Activated effector memory CD4-positive, alpha-beta T cell treated with anti-CD3 and anti-CD28 coated beads, Interleukin-2, amount 50 U/mL, for 16 hours (primary cell): ENCODE data around the gene STRN3.
"Not testable (repeated sequence)": the region's sequence is repeated elsewhere in the genome, so short reads cannot be mapped to it uniquely, and the experiment has no call there.

Experiments used
- DNase-seq: peaks from one replicate; pipeline ENCODE4 v3.0.0-alpha.2; 2020

STRN3 gene, protein sequence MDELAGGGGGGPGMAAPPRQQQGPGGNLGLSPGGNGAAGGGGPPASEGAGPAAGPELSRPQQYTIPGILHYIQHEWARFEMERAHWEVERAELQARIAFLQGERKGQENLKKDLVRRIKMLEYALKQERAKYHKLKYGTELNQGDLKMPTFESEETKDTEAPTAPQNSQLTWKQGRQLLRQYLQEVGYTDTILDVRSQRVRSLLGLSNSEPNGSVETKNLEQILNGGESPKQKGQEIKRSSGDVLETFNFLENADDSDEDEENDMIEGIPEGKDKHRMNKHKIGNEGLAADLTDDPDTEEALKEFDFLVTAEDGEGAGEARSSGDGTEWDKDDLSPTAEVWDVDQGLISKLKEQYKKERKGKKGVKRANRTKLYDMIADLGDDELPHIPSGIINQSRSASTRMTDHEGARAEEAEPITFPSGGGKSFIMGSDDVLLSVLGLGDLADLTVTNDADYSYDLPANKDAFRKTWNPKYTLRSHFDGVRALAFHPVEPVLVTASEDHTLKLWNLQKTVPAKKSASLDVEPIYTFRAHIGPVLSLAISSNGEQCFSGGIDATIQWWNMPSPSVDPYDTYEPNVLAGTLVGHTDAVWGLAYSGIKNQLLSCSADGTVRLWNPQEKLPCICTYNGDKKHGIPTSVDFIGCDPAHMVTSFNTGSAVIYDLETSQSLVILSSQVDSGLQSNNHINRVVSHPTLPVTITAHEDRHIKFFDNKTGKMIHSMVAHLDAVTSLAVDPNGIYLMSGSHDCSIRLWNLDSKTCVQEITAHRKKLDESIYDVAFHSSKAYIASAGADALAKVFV

DNA sequence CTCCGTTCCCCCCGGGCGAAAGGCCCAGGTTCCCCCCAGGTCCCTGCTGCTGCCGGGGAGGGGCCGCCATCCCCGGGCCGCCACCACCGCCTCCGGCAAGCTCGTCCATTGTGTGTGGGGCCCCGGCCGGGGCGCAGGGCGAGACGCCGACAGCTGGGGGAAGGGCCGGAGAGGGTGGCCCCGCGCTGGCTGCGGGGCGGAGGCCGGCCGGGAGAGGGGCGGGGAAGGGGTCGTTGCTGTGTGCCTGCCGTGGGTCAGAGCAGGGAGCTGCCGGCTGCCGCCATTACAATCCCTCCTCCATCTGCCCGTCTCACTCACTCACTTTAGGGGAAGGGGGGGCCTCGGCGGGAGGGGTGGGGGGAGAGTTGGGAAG lies at the start of gene STRN3:
STRN3 (minus strand) TSS at position 303 of the 373 bp plus-strand sequence; CDS start at position 109, 194 bp downstream.
- DNase-seq, result no peak

DNA sequence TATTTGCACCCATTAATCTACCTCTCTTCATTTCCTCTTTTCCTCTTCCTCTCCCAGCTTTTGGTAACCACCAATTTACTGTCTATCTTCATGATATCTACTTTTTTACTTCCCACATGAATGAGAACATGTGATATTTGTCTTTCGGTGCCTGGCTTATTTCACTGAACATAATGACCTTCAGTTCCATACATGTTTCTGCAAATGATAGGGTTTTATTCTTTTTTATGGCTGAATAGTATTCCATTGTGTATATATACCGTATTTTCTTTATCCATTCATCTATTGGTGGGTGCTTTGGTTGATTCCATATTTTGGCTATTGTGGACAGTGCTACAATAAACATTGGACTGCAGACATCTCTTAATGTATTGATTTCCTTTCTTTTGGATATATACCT lies 49.0 kb upstream of the STRN3 start:
- DNase-seq, result no peak

DNA sequence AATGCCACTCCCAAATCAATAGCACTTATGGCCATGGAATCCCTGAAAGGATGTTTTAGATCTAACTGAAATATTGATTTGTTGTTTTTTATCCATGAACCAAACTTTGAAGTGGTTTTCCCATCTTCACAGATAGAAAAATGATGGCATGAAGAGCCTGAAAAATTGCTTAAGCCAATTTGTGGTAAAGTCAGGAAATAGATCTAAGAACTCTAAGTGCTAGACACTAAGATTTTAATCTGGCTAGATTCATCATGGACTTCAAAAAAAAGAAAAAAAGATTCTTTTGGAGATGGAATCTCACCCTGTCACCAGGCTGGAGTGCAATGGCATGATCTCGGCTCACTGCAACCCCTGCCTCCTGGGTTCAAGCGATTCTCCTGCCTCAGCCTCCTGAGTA lies 45.0 kb upstream of the STRN3 start:
- DNase-seq, result no peak

DNA sequence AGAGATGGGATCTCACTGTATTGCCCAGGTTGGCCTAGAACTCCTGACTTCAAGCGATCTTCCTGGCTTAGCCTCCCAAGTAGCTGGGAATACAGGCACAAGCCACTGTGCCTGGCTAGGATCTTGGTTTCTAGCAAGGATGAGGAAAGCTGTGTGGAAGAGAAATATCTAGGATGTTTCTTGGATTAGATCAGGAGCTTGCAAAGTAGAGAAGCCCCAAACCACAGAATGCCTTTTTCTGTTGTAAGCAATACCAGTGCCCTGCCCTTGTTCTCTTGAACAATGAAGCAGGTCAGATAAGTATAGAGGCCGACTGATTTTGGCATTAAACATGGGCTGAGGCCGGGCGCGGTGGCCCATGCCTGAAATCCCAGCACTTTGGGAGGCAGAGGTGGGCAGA lies 44.3 kb upstream of the STRN3 start:
- DNase-seq, result no peak

DNA sequence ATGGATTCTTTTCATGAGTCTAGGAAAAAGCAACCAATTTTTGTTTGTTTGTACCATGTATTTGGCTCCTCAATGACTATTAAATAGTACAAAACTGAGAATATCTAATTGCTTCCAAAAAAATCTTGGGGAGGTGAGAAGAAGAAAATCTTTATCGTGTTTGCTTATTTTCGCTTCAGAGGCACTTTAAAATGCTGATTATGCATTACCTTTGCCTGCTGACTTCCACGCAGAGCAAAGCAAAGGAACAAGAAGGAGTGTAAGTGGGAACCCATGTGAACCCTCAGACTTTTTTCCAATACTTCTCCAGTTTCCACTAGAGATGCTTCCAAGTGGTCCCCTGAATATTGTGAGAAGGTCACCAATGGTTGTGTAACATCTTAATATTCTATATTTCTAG lies 43.2 kb upstream of the STRN3 start:
- DNase-seq, result no peak

DNA sequence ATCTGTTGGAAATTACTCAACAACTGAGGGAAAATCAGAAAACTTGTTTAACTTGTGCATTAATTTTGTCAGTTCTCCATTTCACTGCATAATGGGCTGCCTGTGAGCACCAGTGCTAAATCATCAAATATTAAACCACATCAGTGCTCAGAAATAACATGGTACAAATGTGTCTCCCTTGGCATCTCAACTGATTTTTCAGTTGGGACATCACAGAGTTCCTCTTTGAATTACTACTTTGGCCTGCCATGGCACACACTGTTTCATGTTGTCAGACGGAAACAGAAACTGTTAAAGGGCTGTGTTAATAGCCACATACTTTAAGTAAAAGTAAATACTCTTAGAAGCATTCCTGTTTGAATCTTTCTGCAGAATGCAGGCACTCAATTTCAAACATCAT lies 42.1 kb upstream of the STRN3 start:
- no peak for DNase-seq

DNA sequence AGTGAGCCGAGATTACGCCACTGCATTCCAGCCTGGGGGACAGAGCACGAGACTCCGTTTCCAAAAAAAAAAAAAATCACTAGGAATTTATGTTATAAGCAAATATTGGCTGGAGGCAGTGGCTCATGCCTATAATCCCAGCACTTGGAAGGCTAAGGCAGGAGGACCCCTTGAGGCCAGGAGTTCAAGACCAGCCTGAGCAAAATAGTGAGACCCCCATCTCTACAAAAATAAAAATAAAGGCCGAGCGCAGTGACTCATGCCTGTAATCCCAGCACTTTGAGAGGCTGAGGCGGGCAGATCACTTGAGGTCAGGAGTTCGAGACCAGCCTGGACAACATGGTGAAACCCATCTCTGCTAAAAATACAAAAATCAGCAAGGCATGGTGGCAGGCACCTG lies 36.7 kb upstream of the STRN3 start:
- DNase-seq, result not testable (repeated sequence)

DNA sequence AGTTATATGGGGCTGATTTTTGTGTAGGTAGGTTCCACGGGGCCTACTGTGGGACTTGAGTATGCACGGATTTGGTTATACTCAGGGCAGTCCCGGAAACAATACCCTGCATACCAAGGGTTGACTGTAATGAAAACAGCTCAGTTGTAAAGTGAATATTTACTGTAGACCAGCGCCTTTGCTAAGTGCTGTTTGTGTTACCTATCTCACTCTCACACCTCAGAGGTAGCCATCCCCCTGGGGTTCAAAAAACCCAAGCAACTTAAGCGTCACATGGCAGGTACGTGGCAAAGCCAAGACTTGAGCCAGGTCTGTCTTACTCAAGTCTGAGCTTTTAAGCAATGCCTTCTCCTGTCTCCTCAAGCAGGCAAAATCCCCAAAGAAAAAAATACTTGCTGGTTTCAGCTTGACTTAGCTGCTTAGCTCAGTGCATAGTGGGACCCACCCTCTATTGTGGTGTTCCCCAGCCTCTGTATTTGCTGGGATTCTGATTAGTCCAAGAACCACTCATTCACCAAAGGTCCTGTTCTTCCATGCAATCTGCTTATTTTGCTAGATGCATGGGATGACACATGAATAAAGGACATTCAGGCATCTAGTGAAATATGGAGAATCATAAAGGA lies 34.2 kb upstream of the STRN3 start:
- DNase-seq, result no peak

DNA sequence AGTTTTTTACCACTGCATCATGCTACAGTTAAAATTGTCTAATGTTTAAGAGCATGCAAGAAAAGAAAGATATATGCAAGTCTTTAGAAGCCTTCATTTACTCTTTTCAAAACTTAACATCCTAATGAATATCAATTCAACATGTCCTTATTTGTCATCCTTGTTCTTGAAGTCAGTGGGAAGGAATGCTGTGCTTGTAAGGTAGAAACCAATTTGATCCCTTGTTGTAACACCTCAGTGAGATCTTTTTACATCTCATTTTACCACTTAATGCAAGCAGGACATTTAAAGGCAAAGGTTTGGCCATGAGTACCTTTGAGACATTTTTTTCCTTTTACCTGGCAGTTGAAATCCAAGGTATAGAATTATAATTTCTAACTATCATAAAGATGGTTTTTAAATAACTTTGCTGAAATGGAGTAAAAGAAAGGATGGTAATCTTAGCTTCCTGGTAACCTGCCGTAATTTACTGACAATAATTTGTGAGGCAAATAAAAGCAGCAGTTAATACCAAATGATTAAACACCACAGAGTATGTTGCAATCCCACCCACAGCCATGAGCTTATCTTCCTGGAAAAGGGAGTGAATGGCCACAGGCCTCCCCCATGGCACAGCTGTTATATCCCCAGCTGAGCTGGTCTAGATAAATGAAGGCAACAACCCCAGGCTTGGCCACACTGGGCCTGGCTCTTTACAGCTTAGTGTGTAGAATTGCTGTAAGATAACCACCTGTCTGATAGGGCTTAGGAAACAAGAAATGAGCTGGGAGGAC lies 33.2 kb upstream of the STRN3 start:
- no peak for DNase-seq

DNA sequence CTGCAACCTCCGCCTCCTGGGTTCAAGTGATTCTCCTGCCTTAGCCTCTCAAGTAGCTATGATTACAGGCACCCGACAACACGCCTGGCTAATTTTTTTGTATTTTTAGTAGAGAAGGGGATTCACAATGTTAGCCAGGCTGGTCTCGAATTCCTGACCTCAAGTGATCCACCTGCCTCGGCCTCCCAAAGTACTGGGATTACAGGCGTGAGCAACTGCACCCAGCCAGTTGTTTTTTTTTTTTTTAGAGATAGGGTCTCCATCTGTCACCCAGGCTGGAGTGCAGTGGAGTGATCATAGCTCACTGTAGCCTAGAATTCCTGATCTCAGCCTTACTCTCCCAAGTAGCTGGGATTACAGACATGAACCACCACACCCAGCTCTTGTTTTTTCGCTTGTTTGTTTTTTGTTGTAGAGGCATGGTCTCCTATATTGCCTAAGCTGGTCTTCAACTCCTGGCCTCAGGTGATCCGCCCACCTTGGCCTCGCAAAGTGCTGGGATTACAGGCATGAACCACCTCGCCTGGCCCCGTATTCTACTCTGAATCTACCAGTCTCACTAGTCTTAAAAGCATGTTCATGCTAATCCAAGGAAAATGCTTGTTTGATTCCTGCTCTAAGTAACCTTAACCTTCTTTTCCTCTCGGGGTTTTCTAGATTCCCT lies 31.7 kb upstream of the STRN3 start:
- no peak for DNase-seq

DNA sequence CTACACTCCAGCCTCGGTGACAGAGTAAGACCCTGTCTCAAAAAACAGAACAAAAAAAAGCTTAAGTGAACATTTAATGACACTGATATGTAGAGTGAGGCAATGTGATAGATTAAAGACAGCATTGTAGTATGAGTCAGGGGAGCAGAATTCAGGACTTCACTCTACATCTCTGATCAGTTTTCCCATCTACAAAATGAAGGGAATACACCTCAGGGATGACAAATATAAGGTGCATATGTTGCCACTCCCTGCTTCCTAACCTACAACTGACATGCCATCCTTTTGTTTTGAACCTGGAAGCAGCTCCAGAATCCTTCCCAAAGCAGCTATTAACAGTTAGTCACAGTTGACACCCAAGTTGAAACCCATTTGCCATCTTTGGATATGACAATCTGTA lies 30.9 kb upstream of the STRN3 start:
- DNase-seq, result no peak

DNA sequence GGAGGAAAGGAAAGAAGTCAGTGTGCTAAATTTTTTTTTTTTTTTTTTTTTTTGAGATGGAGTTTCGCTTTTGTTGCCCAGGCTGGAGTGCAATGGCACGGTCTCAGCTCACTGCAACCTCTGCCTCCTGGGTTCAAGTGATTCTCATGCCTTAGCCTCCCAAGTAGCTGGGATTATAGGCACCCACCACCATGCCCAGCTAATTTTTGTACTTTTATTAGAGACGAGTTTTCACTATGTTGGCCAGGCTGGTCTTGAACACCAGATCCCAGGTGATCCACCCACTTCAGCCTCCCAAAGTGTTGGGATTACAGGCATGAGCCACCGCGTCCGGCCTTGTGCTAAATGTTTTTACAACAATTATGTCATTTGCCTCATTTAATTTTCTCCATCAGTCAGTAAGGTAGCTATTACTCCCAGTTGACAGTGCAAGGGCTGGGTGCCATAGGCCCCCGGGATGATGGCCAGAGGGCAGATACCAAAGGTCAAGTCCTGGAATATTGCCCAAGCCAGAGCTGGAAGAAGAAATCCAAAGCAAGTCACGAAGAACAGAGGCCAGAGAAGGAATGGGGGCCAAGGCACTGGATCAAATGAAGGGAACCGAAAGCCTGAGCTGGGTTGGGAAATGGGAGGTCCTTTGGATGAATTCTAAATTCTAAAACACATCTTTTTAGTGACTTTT lies 26.9 kb upstream of the STRN3 start:
- DNase-seq, result not testable (repeated sequence)

DNA sequence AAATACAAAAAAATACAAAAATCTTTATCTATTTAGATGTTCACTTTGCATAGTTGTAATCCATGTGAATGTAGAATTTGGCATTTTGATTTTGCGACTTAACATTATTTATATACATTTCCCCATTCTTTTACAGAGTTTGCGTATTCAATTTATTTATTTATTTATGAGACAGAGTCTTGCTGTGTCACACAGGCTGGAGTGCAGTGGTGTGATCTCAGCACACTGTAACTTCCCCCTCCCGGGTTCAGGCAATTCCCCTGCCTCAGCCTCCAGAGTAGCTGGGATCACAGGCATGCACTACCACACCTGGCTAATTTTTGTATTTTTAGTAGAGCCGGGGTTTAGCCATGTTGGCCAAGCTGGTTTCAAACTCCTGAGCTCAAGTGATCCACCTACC lies 25.3 kb upstream of the STRN3 start:
- DNase-seq, result no peak

DNA sequence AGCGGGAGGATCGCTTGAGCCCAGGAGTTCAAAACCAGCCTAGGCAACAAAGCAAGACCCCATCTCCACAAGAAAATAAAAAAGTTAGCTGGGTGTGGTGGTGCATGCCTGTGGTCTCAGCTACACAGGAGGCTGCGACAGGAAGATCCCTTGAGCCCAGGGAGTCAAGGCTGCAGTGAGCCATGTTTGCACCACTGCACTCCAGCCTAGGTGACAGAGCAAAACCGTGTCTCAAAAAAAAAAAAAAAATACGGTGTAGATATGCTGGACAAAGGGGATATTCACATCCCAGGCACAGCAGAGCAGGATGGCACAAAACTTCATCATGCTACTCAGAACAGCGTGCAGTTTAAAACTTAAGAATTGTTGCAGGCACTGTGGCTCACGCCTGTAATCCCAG lies 24.8 kb upstream of the STRN3 start:
- no peak for DNase-seq

DNA sequence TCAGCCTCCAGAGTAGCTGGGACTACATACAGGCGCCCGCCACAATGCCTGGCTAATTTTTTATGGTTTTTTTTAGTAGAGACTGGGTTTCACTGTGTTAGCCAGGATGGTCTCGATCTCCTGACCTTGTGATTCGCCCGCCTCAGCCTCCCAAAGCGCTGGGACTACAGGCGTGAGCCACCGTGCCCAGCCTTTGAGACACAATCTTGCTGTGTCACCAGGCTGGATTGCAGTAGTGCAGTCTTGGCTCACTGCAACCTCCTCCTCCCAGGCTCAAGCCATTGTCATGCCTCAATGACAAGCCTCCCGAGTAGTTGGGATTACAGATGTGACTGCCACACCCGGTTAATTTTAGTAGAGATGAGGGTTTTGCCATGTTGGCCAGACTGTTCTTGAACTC lies 21.3 kb upstream of the STRN3 start:
- no peak for DNase-seq

DNA sequence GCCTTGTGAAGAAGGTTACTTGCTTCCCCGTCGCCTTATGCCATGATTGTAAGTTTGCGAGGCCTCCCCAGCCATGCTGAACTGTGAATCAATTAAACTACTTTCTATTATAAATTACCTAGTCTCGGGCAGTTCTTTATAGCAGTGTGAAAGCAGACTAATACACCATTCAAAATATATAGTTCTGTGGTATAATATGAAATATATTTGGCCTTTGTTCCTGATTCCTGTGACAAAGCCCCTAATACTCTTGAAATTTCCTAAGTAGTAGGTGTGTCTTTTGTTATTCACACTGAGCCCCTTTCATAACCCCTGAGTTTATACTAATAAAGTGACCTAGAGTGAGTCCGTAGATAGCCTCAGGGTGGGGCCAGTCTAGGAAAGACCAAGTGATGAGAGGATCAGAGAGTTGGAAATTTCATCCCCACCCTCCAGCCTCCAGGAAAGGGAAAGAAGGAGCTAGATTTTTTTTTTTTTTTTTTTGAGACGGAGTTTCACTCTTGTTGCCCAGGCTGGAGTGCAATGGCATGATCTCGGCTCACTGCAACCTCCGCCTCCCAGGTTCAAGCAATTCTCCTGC lies 19.4 kb upstream of the STRN3 start:
- DNase-seq, result no peak

DNA sequence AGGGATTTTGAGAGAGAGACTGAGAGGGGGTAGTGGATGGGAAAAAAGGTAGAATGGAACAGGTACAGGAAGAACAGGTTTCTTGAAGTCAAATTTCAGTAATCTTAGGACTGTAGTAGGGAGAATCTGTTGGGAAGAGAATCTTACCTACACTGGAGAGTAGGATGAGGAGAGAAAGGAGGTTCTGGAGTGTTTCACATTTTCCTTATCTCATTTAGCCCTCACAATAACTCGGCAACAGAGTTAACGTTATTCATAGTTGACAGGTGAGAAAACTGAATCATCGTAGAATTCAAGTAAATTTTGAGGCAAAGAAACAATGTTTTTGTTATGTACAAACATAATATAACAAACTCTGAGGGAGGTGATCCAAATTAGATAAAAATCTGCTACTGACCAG lies 17.2 kb upstream of the STRN3 start:
- DNase-seq, result no peak

DNA sequence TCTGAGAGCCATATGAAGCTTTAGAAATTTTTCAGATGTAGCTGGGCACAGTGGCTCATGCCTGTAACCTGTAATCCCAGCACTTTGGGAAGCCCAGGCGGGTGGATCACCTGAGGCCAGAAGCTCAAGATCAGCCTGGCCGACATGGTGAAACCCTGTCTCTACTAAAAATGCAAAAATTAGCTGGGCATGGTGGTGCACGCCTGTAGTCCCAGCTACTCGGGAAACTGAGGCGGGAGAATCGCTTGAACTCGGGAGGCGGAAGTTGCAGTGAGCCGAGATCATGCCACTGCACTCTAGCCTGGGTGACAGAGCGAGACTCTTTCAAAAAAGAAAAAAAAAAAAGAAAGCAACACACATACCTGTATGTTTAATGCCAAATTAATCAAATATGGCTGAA lies 16.7 kb upstream of the STRN3 start:
- not testable (repeated sequence) for DNase-seq

DNA sequence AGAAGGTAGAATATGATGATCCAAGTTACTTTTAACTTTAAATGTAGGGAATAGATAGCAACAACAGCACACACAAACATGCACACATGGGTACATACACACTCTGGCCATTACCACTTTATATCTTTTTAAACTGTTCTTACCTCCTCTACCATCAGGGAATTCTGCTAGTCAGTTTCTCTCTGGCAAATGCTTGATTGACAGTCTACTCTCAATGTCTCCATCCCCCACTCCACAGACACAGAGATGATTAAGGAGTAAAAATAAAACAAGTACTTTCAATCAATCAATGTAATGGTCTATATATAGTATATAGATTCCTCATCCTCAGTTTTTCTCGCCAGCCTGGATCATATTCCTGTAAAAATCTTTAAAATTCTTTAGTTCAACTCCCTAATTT lies 16.1 kb upstream of the STRN3 start:
- DNase-seq, result no peak

DNA sequence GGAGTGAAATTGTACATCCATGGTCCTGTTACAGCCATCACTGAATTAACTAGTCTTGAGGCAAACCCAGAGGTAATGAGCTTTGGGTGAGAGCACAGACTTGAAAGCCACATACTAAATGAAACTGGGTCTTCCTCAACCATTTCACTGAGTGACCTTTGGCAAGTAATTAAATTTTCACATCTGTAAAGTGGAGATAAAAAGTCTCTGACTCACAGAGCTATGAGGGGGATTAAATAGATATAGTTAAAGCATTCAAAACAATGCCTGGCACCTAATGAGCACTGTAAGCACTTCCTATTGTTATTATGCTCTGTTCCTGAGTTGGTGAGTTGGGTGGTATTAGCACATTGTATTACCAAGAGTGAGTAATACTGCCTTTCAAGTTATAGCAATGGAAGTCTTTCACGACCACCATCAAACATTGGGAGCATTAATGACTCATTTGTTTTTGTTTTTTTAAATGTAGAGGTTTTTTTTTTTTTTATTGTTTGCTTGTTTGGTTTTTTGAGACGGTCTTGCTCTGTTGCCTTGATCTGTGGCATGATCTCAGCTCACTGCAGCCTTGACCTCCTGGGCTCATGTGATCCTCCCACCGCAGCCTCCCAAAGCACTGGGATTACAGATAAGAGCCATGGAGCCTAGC lies 12.5 kb upstream of the STRN3 start:
- DNase-seq, result no peak

DNA sequence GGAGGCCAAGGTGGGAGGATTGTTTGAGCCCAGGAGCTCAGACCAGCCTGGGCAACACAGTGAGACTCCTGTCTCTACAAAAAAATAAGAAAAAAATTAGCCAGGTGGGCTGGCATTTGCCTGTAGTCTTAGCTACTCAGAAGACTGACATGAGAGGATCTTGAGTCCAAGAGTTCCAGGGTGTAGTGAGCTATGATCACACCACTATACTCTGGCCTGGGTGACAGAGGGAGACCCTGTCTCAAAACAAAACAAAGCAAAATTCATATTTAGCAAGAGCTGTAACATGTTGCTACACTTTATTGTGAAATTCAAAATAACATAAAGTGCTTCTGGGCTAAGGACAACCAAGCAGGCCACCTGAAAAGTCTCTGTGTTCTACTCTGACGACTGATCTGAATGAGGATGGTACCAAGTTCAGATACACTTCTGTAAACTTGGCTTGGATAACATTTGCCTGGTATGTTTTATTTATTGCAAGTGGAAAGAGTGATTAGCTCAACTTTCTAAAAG lies 11.6 kb upstream of the STRN3 start:
- no peak for DNase-seq
